ENCODE measurements around the gene BAZ2A.

GRCh38 chr12:56677680-56678079 lies 47.6 kb upstream of the BAZ2A start:
- TF ChIP-seq CTCF (conservative IDR thresholded peaks at IDR 0.05 in 1 of 2, IDR thresholded peaks at IDR 0.05 in 1 of 2; ENCODE audit: extremely low read depth in 1 of 2, insufficient read depth in 1 of 2, low read depth in 1 of 2, low read length in 2 of 2) = no peak
- no peak for TF ChIP-seq EZH2 (IDR thresholded peaks at IDR 0.05; ENCODE audit: borderline replicate concordance, low read length)

Data from mammary epithelial cell (primary cell).